H9 (cell line): Measurements from ENCODE around the gene EEF1AKMT3. TPM values are rescaled to one million over a fixed set of nuclear protein-coding genes. Genes with fewer than 3 reads are reported as not detected.
A peak's percentile ranks its signal among the peaks of the same experiment; 100 is the strongest.

ENCODE experiments used
- DNase-seq: peaks from one replicate; pipeline ENCODE4 v3.0.0-alpha.2; 2017
- H2AFZ ChIP-seq: one replicate; pipeline ENCODE4 v1.6.1; 2013; ENCODE audit warnings: mild to moderate bottlenecking, low read length, control low read depth, moderate library complexity
- H2AK5ac ChIP-seq: 2 replicates; pipeline ENCODE4 v1.6.1; 2013; ENCODE audit warnings: low read length, control low read depth, mixed read lengths; ENCODE audit not compliant: insufficient read length
- H2BK120ac ChIP-seq: one replicate; pipeline ENCODE4 v1.6.1; 2013; ENCODE audit warnings: low read depth, mild to moderate bottlenecking, low read length, control low read depth, inconsistent platforms; ENCODE audit not compliant: poor library complexity, severe bottlenecking
- H2BK12ac ChIP-seq: 2 replicates; pipeline ENCODE4 v1.6.1; 2013; ENCODE audit warnings: low read length, control low read depth, mixed read lengths, low read depth; ENCODE audit not compliant: insufficient read length
- H2BK15ac ChIP-seq: 2 replicates; pipeline ENCODE4 v1.6.1; 2013; ENCODE audit warnings: low read depth, low read length, control low read depth
- H2BK20ac ChIP-seq: one replicate; pipeline ENCODE4 v1.6.1; 2013; ENCODE audit warnings: low read depth, mild to moderate bottlenecking, low read length, control low read depth, inconsistent platforms; ENCODE audit not compliant: poor library complexity, severe bottlenecking
- H2BK5ac ChIP-seq: 2 replicates; pipeline ENCODE4 v1.6.1; 2013; ENCODE audit warnings: low read length, control low read depth, mixed read lengths; ENCODE audit not compliant: insufficient read length
- H3K14ac ChIP-seq: 2 replicates; pipeline ENCODE4 v1.6.1; 2013; ENCODE audit warnings: low read length, control low read depth; ENCODE audit not compliant: insufficient read depth
- H3K18ac ChIP-seq: 2 replicates; pipeline ENCODE4 v1.6.1; 2013; ENCODE audit warnings: low read depth, mild to moderate bottlenecking, mixed read lengths, low read length, control low read depth; ENCODE audit not compliant: insufficient read length
- H3K23ac ChIP-seq: 2 replicates; pipeline ENCODE4 v1.6.1; 2013; ENCODE audit warnings: low read length, control low read depth, mixed read lengths, low read depth; ENCODE audit not compliant: insufficient read length
- H3K23me2 ChIP-seq: 2 replicates; pipeline ENCODE4 v1.6.1; 2013; ENCODE audit warnings: low read depth, mild to moderate bottlenecking, mixed read lengths, low read length, control low read depth; ENCODE audit not compliant: insufficient read length, poor library complexity, severe bottlenecking
- H3K27ac ChIP-seq: 2 replicates; pipeline ENCODE4 v1.5.1; 2013; ENCODE audit warnings: low read length, control low read depth, mixed read lengths, low read depth; ENCODE audit not compliant: insufficient read length
- H3K27me3 ChIP-seq: 2 replicates; pipeline ENCODE4 v1.6.1; 2013; ENCODE audit warnings: low read length, control low read depth, inconsistent platforms; ENCODE audit not compliant: insufficient read depth
- H3K4ac ChIP-seq: 2 replicates; pipeline ENCODE4 v1.6.1; 2013; ENCODE audit warnings: low read depth, mild to moderate bottlenecking, control low read depth, inconsistent platforms, low read length, moderate library complexity
- H3K4me1 ChIP-seq: 2 replicates; pipeline ENCODE4 v1.6.1; 2013; ENCODE audit warnings: low read length, control low read depth, inconsistent platforms; ENCODE audit not compliant: insufficient read depth
- H3K4me2 ChIP-seq: 2 replicates; pipeline ENCODE4 v1.6.1; 2013; ENCODE audit warnings: low read length, control low read depth, mixed read lengths; ENCODE audit not compliant: insufficient read length, insufficient read depth
- H3K56ac ChIP-seq: 2 replicates; pipeline ENCODE4 v1.6.1; 2013; ENCODE audit warnings: low read depth, mild to moderate bottlenecking, mixed read lengths, low read length, control low read depth; ENCODE audit not compliant: insufficient read length
- H3K79me1 ChIP-seq: 2 replicates; pipeline ENCODE4 v1.6.1; 2013; ENCODE audit warnings: low read depth, mild to moderate bottlenecking, moderate library complexity, low read length, control low read depth, inconsistent platforms; ENCODE audit not compliant: insufficient read depth, poor library complexity, severe bottlenecking
- H3K79me2 ChIP-seq: 2 replicates; pipeline ENCODE4 v1.6.1; 2013; ENCODE audit warnings: low read length, control low read depth, inconsistent platforms; ENCODE audit not compliant: insufficient read depth
- H3K9ac ChIP-seq: 2 replicates; pipeline ENCODE4 v1.6.1; 2013; ENCODE audit warnings: low read length, control low read depth, mixed read lengths; ENCODE audit not compliant: insufficient read length; ENCODE audit errors: extremely low read depth
- H3K9me3 ChIP-seq: one replicate; pipeline ENCODE4 v1.6.1; 2013; ENCODE audit warnings: low read depth, low read length, inconsistent platforms; ENCODE audit not compliant: control insufficient read depth
- H3T11ph ChIP-seq: one replicate; pipeline ENCODE4 v1.6.1; 2013; ENCODE audit warnings: mild to moderate bottlenecking, low read length, control low read depth, inconsistent platforms
- H4K20me1 ChIP-seq: one replicate; pipeline ENCODE4 v1.6.1; 2013; ENCODE audit not compliant: control insufficient read depth, insufficient read length, insufficient read depth
- H4K5ac ChIP-seq: 2 replicates; pipeline ENCODE4 v1.6.1; 2013; ENCODE audit warnings: low read depth, mild to moderate bottlenecking, mixed read lengths, low read length, control low read depth; ENCODE audit not compliant: insufficient read length
- H4K8ac ChIP-seq: replicated peaks from 2 replicates; pipeline ENCODE4 v1.6.1; 2013; ENCODE audit warnings: low read length, control low read depth, mixed read lengths, low read depth; ENCODE audit not compliant: insufficient read length
- H4K91ac ChIP-seq: 2 replicates; pipeline ENCODE4 v1.6.1; 2013; ENCODE audit warnings: low read depth, mild to moderate bottlenecking, moderate library complexity, mixed read lengths, low read length, control low read depth; ENCODE audit not compliant: insufficient read length
- H3K27ac Mint-ChIP-seq, 3 experiments: 2 replicates in 2 of 3; 3 replicates in 1 of 3; pipeline ENCODE4 v1.8.0; 2020 to 2021; ENCODE audit warnings: mixed read lengths in 3 of 3, mild to moderate bottlenecking in 1 of 3, moderate library complexity in 1 of 3
- H3K27me3 Mint-ChIP-seq: 2 replicates; pipeline ENCODE4 v1.8.0; 2021; ENCODE audit warnings: low read depth, mild to moderate bottlenecking, moderate library complexity, mixed read lengths
- H3K36me3 Mint-ChIP-seq, 3 experiments: 2 replicates in 2 of 3; 3 replicates in 1 of 3; pipeline ENCODE4 v1.8.0; 2020 to 2021; ENCODE audit warnings: low read depth in 3 of 3, mixed read lengths in 3 of 3; ENCODE audit not compliant: insufficient read depth in 1 of 3
- H3K4me1 Mint-ChIP-seq, 2 experiments: 2 replicates each; pipeline ENCODE4 v1.8.0; 2020; ENCODE audit warnings: mixed read lengths in 2 of 2
- H3K4me3 Mint-ChIP-seq, 2 experiments: 2 replicates in 1 of 2; 3 replicates in 1 of 2; pipeline ENCODE4 v1.8.0; 2020 to 2021; ENCODE audit warnings: mild to moderate bottlenecking in 2 of 2, mixed read lengths in 2 of 2, moderate library complexity in 1 of 2
- H3K9me3 Mint-ChIP-seq, 2 experiments: 2 replicates in 1 of 2; 3 replicates in 1 of 2; pipeline ENCODE4 v1.8.0; 2020; ENCODE audit warnings: mild to moderate bottlenecking in 2 of 2, mixed read lengths in 2 of 2, moderate library complexity in 1 of 2
- WGBS: extraction: QIAGEN DNeasy Blood & Tissue Kit; methylation state at CpG from one replicate; pipeline ENCODE4 v1.1.7; 2013; ENCODE audit warnings: missing lambda C conversion rate, low lambda C conversion rate, mixed read lengths; ENCODE audit not compliant: insufficient read length; ENCODE audit errors: extremely low coverage; 5-methylcytosine and 5-hydroxymethylcytosine counted together
- total RNA-seq: library from RNA; stranded (reverse); gene quantifications from 2 replicates; pipeline ENCODE4 v1.2.1, GENCODE V29; 2021
- TF ChIP-seq, protein P1 (sequence below): fragments of 200-600 bp; sonication (generic); conservative IDR thresholded peaks from 3 replicates; pipeline ENCODE4 v1.8.0; 2021; ENCODE audit warnings: antibody characterized with exemption, mild to moderate bottlenecking

EEF1AKMT3 gene
- total RNA-seq, 1 experiment from 2014 or later: 2.9 TPM

DNA sequence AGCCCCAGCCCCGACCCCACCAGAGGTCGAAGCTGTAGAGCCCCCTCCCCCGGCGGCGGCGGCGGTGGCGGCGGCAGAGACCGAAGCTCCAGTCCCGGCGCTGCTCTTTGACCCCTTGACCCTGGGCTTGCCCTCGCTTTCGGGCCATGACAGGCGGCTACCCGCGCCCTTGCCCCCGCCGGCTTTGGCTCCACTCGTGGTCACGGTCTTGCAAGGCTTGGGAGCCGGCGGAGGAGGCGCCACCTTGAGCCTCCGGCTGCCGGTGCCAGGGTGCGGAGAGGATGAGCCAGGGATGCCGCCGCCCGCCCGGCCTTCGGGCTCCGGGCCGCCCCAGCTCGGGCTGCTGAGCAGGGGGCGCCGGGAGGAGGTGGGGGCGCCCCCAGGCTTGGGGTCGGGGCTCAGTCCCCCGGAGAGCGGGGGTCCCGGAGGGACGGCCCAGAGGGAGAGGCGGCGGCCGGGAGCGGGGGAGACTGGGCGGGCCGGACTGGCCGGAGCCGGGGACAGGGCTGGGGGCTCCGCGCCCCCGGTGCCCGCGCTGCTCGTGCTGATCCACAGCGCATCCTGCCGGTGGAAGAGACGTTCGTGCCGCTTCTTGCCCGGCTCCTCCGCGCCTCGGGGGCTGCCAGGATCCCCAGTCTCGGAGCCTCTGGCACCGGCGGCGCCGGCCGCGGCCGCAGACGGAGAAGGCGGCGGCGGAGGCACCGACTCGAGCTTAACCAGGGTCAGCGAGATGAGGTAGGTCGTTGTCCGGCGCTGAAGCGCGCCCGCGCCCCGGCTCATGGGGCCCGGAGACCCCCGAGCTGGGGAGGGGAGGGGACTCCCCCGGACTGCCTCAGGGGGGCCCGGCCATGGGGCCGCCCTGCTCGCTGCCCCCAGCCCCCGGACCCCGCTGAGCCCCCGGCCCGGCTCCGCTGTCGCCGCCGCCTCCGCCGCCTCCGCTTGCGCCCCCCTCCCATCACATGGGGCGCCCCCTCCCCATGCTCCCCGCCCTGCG lies 34.6 kb upstream of the EEF1AKMT3 start:
- H3K79me1 ChIP-seq: no peaks in the 10 kb centered on the region
- no peak overlapping the region for H2AFZ ChIP-seq
- H4K5ac ChIP-seq: no peak overlapping the region
- H3K79me2 ChIP-seq: no peaks in the 10 kb centered on the region
- Mint-ChIP-seq H3K9me3 (no peaks in the 10 kb centered on the region; a peak in 1 of 5 replicates), H3K36me3 (no peaks in the 10 kb centered on the region; a peak in 1 of 7 replicates), H3K27ac (no peak overlapping the region), H3K4me1 (peaks cover 26 to 37% of the 10 kb centered on the region in 2 experiments), H3K4me3 (peak overlapping the region; percentile 59 to 84; a peak in 4 of 5 replicates), H3K27me3 (peaks cover 93% of the 10 kb centered on the region)
- H2BK5ac ChIP-seq: no peak overlapping the region
- no peak overlapping the region for H4K91ac ChIP-seq
- no peak overlapping the region for H2BK120ac ChIP-seq
- H3K4ac ChIP-seq: no peak overlapping the region
- H3K18ac ChIP-seq: no peak overlapping the region
- H2BK20ac ChIP-seq: no peak overlapping the region
- TF ChIP-seq, protein P1, sequence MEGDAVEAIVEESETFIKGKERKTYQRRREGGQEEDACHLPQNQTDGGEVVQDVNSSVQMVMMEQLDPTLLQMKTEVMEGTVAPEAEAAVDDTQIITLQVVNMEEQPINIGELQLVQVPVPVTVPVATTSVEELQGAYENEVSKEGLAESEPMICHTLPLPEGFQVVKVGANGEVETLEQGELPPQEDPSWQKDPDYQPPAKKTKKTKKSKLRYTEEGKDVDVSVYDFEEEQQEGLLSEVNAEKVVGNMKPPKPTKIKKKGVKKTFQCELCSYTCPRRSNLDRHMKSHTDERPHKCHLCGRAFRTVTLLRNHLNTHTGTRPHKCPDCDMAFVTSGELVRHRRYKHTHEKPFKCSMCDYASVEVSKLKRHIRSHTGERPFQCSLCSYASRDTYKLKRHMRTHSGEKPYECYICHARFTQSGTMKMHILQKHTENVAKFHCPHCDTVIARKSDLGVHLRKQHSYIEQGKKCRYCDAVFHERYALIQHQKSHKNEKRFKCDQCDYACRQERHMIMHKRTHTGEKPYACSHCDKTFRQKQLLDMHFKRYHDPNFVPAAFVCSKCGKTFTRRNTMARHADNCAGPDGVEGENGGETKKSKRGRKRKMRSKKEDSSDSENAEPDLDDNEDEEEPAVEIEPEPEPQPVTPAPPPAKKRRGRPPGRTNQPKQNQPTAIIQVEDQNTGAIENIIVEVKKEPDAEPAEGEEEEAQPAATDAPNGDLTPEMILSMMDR: peak; percentile 49
- no peak overlapping the region for H4K8ac ChIP-seq
- no peak overlapping the region for H2BK12ac ChIP-seq
- WGBS: no CpG with 5 or more reads among the region's 110 CpGs
- no peaks in the 10 kb centered on the region for H3K9me3 ChIP-seq
- H3K4me1 ChIP-seq: peaks cover 2% of the 10 kb centered on the region; the same call in 1 of the 2 replicates
- H3K56ac ChIP-seq: no peak overlapping the region
- no peak overlapping the region for H2BK15ac ChIP-seq
- peaks cover 16% of the 10 kb centered on the region for H3K23me2 ChIP-seq
- H3K14ac ChIP-seq: no peak overlapping the region
- H3K27me3 ChIP-seq: peaks cover 60% of the 10 kb centered on the region
- no peak overlapping the region for H2AK5ac ChIP-seq
- H3T11ph ChIP-seq: no peak overlapping the region
- no peak overlapping the region for H3K27ac ChIP-seq
- H3K9ac ChIP-seq: no peak overlapping the region
- peak overlapping the region; percentile 49 for H3K4me2 ChIP-seq
- H4K20me1 ChIP-seq: peaks cover 2% of the 10 kb centered on the region
- H3K23ac ChIP-seq: no peak overlapping the region
- DNase-seq: peak; percentile 56
